Measurements from ENCODE around the gene DOHH. TPM values are rescaled to one million over a fixed set of nuclear protein-coding genes. Genes with fewer than 3 reads are reported as not detected.

The DOHH gene
- total and polyA plus RNA-seq, 4 donors, result 1.4 to 12.0 (median 9.2) TPM

GRCh38 chr19:3479834-3480215 is 20.6 kb downstream of the DOHH start:
- TF ChIP-seq JUND (IDR thresholded peaks at IDR 0.05) (no peak), MAX (IDR thresholded peaks at IDR 0.05) (no peak), ATF3 (IDR thresholded peaks at IDR 0.05) (no peak), EGR1 (IDR thresholded peaks at IDR 0.05; ENCODE audit: low read depth in 2 of 2) (no peak), YY1 (IDR thresholded peaks at IDR 0.05) (no peak), FOXA2 (IDR thresholded peaks at IDR 0.05) (no peak), FOXA1 (IDR thresholded peaks at IDR 0.05) (no peak), SP1 (IDR thresholded peaks at IDR 0.05) (no peak), TAF1 (conservative IDR thresholded peaks at IDR 0.05) (no peak), NR2F2 (IDR thresholded peaks at IDR 0.05) (no peak), HNF4A (conservative IDR thresholded peaks at IDR 0.05) (no peak), CTCF (IDR thresholded peaks at IDR 0.05; ENCODE audit: low read depth, low read length, missing input control) (no peak), REST (IDR thresholded peaks at IDR 0.05) (no peak), GABPA (IDR thresholded peaks at IDR 0.05 in 1 of 2, conservative IDR thresholded peaks at IDR 0.05 in 1 of 2) (no peak), ZBTB33 (IDR thresholded peaks at IDR 0.05) (no peak), RAD21 (IDR thresholded peaks at IDR 0.05) (no peak)
- no peak overlapping the region for H3K27ac ChIP-seq (ENCODE audit: low read depth in 1 of 2, low read length in 2 of 2)
- H3K27me3 ChIP-seq (ENCODE audit: control insufficient read depth in 4 of 4, insufficient read depth in 4 of 4, low read length in 3 of 4), result peaks cover 0 to 2% (median 0%) of the 10 kb centered on the region in 4 donors
- WGBS, result 44% methylated on average over 9 of the region's 9 CpGs
- no peak overlapping the region for H3K9ac ChIP-seq (ENCODE audit: low read depth in 1 of 2, low read length in 2 of 2)
- peak overlapping the region in 1 of 3 donors; percentile 0 for H3K4me3 ChIP-seq (ENCODE audit: low read depth in 1 of 3, low read length in 3 of 3)
- no peaks in the 10 kb centered on the region for H3K9me3 ChIP-seq (ENCODE audit: control insufficient read depth in 4 of 4, low read length in 3 of 4)
- H3K4me1 ChIP-seq (ENCODE audit: control insufficient read depth in 4 of 4, insufficient read depth in 4 of 4, low read length in 3 of 4), result no peaks in the 10 kb centered on the region
- no peak for DNase-seq (ENCODE audit: low spot score)
- no peaks in the 10 kb centered on the region for H3K36me3 ChIP-seq (ENCODE audit: control insufficient read depth in 4 of 4, insufficient read depth in 3 of 4, low read depth in 1 of 4, low read length in 3 of 4)

All from liver (tissue), 9 donors.